ENCODE results near the gene APOB.

Gene APOB

GRCh38 chr2:21014364-21015280 is 29.3 kb downstream of the APOB start:
- H2AFZ ChIP-seq (ENCODE audit: low read depth, low read length), result no peak overlapping the region
- no peak overlapping the region for H3K27ac ChIP-seq (ENCODE audit: low read length, poor library complexity, severe bottlenecking)
- no peaks in the 10 kb centered on the region for H3K36me3 ChIP-seq (ENCODE audit: control insufficient read depth in 1 of 2, insufficient read depth in 2 of 2, low read depth in 1 of 2, low read length in 2 of 2)
- no peak overlapping the region for H2BK5ac ChIP-seq (ENCODE audit: low read depth, low read length, poor library complexity, severe bottlenecking)
- no peak overlapping the region for H2BK120ac ChIP-seq (ENCODE audit: low read depth, low read length)
- no peak overlapping the region for H3K4me3 ChIP-seq (ENCODE audit: insufficient read depth in 1 of 2, low read depth in 1 of 2, low read length in 2 of 2)
- no peak overlapping the region for H3K14ac ChIP-seq (ENCODE audit: low read length in 2 of 2)
- H3K18ac ChIP-seq (ENCODE audit: low read depth in 1 of 2, low read length in 2 of 2), result no peak overlapping the region
- no peak overlapping the region for H4K91ac ChIP-seq (ENCODE audit: low read length)
- H4K8ac ChIP-seq (ENCODE audit: low read length), result no peak overlapping the region
- H3K9me3 ChIP-seq (ENCODE audit: control insufficient read depth, low read length), result no peaks in the 10 kb centered on the region
- no peak overlapping the region for H3K4me2 ChIP-seq (ENCODE audit: low read length, poor library complexity, severe bottlenecking)
- H3K23ac ChIP-seq (ENCODE audit: low read length in 2 of 2), result no peak overlapping the region
- no peaks in the 10 kb centered on the region for H3K79me1 ChIP-seq (replicated peaks; ENCODE audit: low read length, poor library complexity, severe bottlenecking)
- H2BK15ac ChIP-seq (ENCODE audit: low read depth, poor library complexity, severe bottlenecking), result no peak overlapping the region
- no peak for DNase-seq
- H3K4me1 ChIP-seq (ENCODE audit: control insufficient read depth, insufficient read depth, low read depth, low read length), result peaks cover 2% of the 10 kb centered on the region
- H3K9ac ChIP-seq (ENCODE audit: low read length), result no peak overlapping the region
- H2AK5ac ChIP-seq (ENCODE audit: low read length, severe bottlenecking), result no peak overlapping the region
- no peak overlapping the region for H3K4ac ChIP-seq (ENCODE audit: low read depth in 1 of 2, low read length in 2 of 2)
- H2BK12ac ChIP-seq (ENCODE audit: low read length in 2 of 2), result no peak overlapping the region
- peaks cover 0 to 3% of the 10 kb centered on the region in 2 experiments for H3K27me3 ChIP-seq (ENCODE audit: control insufficient read depth in 1 of 2, insufficient read depth in 1 of 2, low read length in 2 of 2)
- WGBS, result 84% methylated on average over 3 of the region's 6 CpGs

GRCh38 chr2:21013043-21013816 is 30.6 kb downstream of the APOB start:
- Histone ChIP-seq H3K79me1 (replicated peaks; ENCODE audit: low read length, poor library complexity, severe bottlenecking) (no peaks in the 10 kb centered on the region), H2BK12ac (ENCODE audit: low read length in 2 of 2) (no peak overlapping the region), H3K36me3 (ENCODE audit: control insufficient read depth in 1 of 2, insufficient read depth in 2 of 2, low read depth in 1 of 2, low read length in 2 of 2) (no peaks in the 10 kb centered on the region), H3K4me1 (ENCODE audit: control insufficient read depth, insufficient read depth, low read depth, low read length) (peaks cover 2% of the 10 kb centered on the region), H2BK120ac (ENCODE audit: low read depth, low read length) (no peak overlapping the region), H3K27ac (ENCODE audit: low read length, poor library complexity, severe bottlenecking) (no peak overlapping the region), H3K9ac (ENCODE audit: low read length) (no peak overlapping the region), H3K27me3 (ENCODE audit: control insufficient read depth in 1 of 2, insufficient read depth in 1 of 2, low read length in 2 of 2) (peaks cover 3 to 4% of the 10 kb centered on the region in 2 experiments), H2BK15ac (ENCODE audit: low read depth, poor library complexity, severe bottlenecking) (no peak overlapping the region), H2AFZ (ENCODE audit: low read depth, low read length) (no peak overlapping the region), H3K9me3 (ENCODE audit: control insufficient read depth, low read length) (no peaks in the 10 kb centered on the region), H4K8ac (ENCODE audit: low read length) (no peak overlapping the region), H3K18ac (ENCODE audit: low read depth in 1 of 2, low read length in 2 of 2) (no peak overlapping the region), H3K4me3 (ENCODE audit: insufficient read depth in 1 of 2, low read depth in 1 of 2, low read length in 2 of 2) (no peak overlapping the region), H3K23ac (ENCODE audit: low read length in 2 of 2) (no peak overlapping the region), H4K91ac (ENCODE audit: low read length) (no peak overlapping the region), H3K14ac (ENCODE audit: low read length in 2 of 2) (no peak overlapping the region), H3K4ac (ENCODE audit: low read depth in 1 of 2, low read length in 2 of 2) (no peak overlapping the region), H2AK5ac (ENCODE audit: low read length, severe bottlenecking) (no peak overlapping the region), H3K4me2 (ENCODE audit: low read length, poor library complexity, severe bottlenecking) (no peak overlapping the region), H2BK5ac (ENCODE audit: low read depth, low read length, poor library complexity, severe bottlenecking) (no peak overlapping the region)
- no peak for DNase-seq
- WGBS, result 62% methylated on average over 8 of the region's 8 CpGs

DNA sequence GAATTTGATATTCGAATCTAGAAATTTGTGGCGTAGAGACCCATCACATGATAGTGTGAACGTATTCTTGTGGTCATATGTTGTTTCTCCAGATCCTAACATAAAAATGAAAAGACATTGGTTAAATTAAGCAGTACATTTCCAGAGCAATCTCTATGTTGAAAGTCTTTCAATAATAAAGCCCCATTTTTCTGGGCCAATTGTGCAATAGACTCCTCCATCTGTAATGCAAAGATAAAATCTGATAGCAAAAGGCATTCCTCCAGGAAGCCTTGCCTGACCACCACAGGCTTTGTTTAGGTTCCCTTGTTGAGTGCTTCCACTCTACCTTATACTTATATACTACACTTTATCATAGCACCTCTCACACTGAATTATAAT is 31.3 kb downstream of the APOB start:
- no peak overlapping the region for H3K4me2 ChIP-seq (ENCODE audit: low read length, poor library complexity, severe bottlenecking)

DNA sequence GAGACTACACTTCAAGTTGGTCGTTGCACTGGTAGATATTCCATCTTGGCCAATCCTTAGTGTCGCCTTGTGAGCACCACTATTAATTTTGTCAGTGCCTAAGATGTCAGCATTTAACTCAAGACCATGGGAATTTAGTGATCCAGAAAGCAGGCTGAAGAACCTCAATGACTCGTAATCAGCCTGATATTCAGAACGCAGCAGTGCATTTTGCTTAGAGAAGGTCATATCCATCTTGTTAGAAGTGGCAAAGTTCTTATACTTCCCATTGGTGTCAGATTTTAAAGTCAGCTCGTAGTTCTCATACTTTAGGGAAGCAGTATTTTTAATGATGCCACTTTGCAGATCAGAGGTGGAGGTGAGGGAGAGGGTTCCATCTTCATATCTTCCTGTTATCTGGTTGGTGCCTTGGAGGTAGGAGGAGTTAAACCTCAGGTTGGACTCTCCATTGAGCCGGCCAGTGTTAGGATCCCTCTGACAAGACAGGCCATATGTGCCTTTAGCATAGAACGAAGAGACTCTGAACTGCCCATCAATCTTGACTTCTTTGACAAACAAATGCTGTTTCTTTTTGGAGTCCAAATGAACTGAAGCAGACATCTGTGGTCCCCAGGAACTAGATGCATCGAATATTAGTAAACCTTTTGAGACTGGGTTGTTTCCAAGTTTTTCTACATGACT is 31.9 kb downstream of the APOB start:
- Histone ChIP-seq H3K9me3 (ENCODE audit: control insufficient read depth, low read length) (no peaks in the 10 kb centered on the region), H2BK15ac (ENCODE audit: low read depth, poor library complexity, severe bottlenecking) (no peak overlapping the region), H3K14ac (ENCODE audit: low read length in 2 of 2) (no peak overlapping the region), H4K8ac (ENCODE audit: low read length) (no peak overlapping the region), H3K79me1 (replicated peaks; ENCODE audit: low read length, poor library complexity, severe bottlenecking) (no peaks in the 10 kb centered on the region), H3K4me2 (ENCODE audit: low read length, poor library complexity, severe bottlenecking) (no peak overlapping the region), H3K23ac (ENCODE audit: low read length in 2 of 2) (no peak overlapping the region), H3K4me1 (ENCODE audit: control insufficient read depth, insufficient read depth, low read depth, low read length) (no peaks in the 10 kb centered on the region), H3K9ac (ENCODE audit: low read length) (no peak overlapping the region), H3K18ac (ENCODE audit: low read depth in 1 of 2, low read length in 2 of 2) (no peak overlapping the region), H3K36me3 (ENCODE audit: control insufficient read depth in 1 of 2, insufficient read depth in 2 of 2, low read depth in 1 of 2, low read length in 2 of 2) (no peaks in the 10 kb centered on the region), H3K4ac (ENCODE audit: low read depth in 1 of 2, low read length in 2 of 2) (no peak overlapping the region), H2BK12ac (ENCODE audit: low read length in 2 of 2) (no peak overlapping the region), H2AK5ac (ENCODE audit: low read length, severe bottlenecking) (no peak overlapping the region), H3K27me3 (ENCODE audit: control insufficient read depth in 1 of 2, insufficient read depth in 1 of 2, low read length in 2 of 2) (peaks cover 0 to 4% of the 10 kb centered on the region in 2 experiments), H2BK5ac (ENCODE audit: low read depth, low read length, poor library complexity, severe bottlenecking) (no peak overlapping the region), H2AFZ (ENCODE audit: low read depth, low read length) (no peak overlapping the region), H3K27ac (ENCODE audit: low read length, poor library complexity, severe bottlenecking) (no peak overlapping the region), H3K4me3 (ENCODE audit: insufficient read depth in 1 of 2, low read depth in 1 of 2, low read length in 2 of 2) (no peak overlapping the region), H4K91ac (ENCODE audit: low read length) (no peak overlapping the region), H2BK120ac (ENCODE audit: low read depth, low read length) (no peak overlapping the region)
- 75% methylated on average over 8 of the region's 8 CpGs for WGBS
- DNase-seq, result no peak

More for the DNA sequence above, 31.3 kb downstream of the APOB start:
- H2BK15ac ChIP-seq (ENCODE audit: low read depth, poor library complexity, severe bottlenecking), result no peak overlapping the region
- H3K4me1 ChIP-seq (ENCODE audit: control insufficient read depth, insufficient read depth, low read depth, low read length), result peaks cover 2% of the 10 kb centered on the region
- no peak overlapping the region for H2BK12ac ChIP-seq (ENCODE audit: low read length in 2 of 2)
- no peaks in the 10 kb centered on the region for H3K9me3 ChIP-seq (ENCODE audit: control insufficient read depth, low read length)
- no peaks in the 10 kb centered on the region for H3K36me3 ChIP-seq (ENCODE audit: control insufficient read depth in 1 of 2, insufficient read depth in 2 of 2, low read depth in 1 of 2, low read length in 2 of 2)
- no peak overlapping the region for H2BK5ac ChIP-seq (ENCODE audit: low read depth, low read length, poor library complexity, severe bottlenecking)
- H2AFZ ChIP-seq (ENCODE audit: low read depth, low read length), result no peak overlapping the region
- H3K14ac ChIP-seq (ENCODE audit: low read length in 2 of 2), result no peak overlapping the region
- no peak overlapping the region for H3K18ac ChIP-seq (ENCODE audit: low read depth in 1 of 2, low read length in 2 of 2)
- no peak overlapping the region for H3K9ac ChIP-seq (ENCODE audit: low read length)
- H2BK120ac ChIP-seq (ENCODE audit: low read depth, low read length), result no peak overlapping the region
- H3K4ac ChIP-seq (ENCODE audit: low read depth in 1 of 2, low read length in 2 of 2), result no peak overlapping the region
- no peak overlapping the region for H3K27ac ChIP-seq (ENCODE audit: low read length, poor library complexity, severe bottlenecking)
- peaks cover 2 to 4% of the 10 kb centered on the region in 2 experiments for H3K27me3 ChIP-seq (ENCODE audit: control insufficient read depth in 1 of 2, insufficient read depth in 1 of 2, low read length in 2 of 2)
- no peak overlapping the region for H4K91ac ChIP-seq (ENCODE audit: low read length)
- H3K79me1 ChIP-seq (replicated peaks; ENCODE audit: low read length, poor library complexity, severe bottlenecking), result no peaks in the 10 kb centered on the region
- H2AK5ac ChIP-seq (ENCODE audit: low read length, severe bottlenecking), result no peak overlapping the region
- no peak overlapping the region for H3K4me3 ChIP-seq (ENCODE audit: insufficient read depth in 1 of 2, low read depth in 1 of 2, low read length in 2 of 2)
- no peak overlapping the region for H4K8ac ChIP-seq (ENCODE audit: low read length)
- DNase-seq, result no peak
- WGBS, result 95% methylated on average over 2 of the region's 3 CpGs
- no peak overlapping the region for H3K23ac ChIP-seq (ENCODE audit: low read length in 2 of 2)
